Lung microvascular endothelial cell (primary cell): Measurements from ENCODE around the gene RASGRP3. TPM values are rescaled to one million over a fixed set of nuclear protein-coding genes. Genes with fewer than 3 reads are reported as not detected.

Experiments
- DNase-seq, 2 donors: peaks; one replicate each; pipeline versions ENCODE4 v3.0.0 to v3.0.0-alpha.2; 2010; ENCODE audit warnings: low read depth in 2 of 2
- total RNA-seq: library from RNA; depleted of rRNA; stranded (reverse); fragments of >200 nt; gene quantifications from 2 replicates; pipeline ENCODE4 v1.2.1, GENCODE V29; 2014

RASGRP3 gene
- total RNA-seq, 1 donor from 2014 or later = 180 TPM

DNA sequence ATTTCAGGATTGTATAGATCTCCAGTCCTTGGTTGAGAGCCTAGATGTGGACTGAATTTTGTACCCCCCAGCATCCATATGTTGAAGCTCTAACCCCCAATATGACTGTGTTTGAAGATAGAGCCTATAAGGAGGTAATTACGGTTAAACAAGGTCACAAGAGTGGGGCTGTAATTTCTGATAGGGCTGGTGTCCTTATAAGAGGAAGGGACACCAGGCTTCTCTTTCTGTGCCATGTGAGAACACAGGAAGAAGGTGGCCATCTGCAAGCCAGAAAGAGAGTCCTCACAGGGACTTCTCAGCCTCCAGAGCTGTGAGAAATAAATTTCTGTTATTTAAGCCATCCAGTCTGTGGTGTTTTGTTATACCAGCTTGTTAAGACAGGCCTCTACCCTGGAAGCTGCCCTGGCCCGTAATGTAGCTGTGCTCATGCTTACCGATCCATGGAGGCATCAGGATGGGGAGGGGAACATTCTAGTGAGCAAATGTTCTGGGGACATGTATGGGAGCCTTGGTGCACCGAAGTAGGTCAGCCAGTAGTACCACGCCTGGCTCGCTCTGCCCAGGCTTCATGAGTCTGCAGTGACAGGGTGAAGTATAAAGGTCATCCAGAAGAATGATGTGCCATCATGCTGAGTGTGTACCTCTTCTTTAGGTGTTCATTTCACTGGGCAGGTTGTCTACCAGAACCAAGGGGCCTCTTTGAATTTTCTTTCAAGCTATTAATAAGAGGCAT is 16.1 kb downstream of the RASGRP3 start:
- DNase-seq = no peak

DNA sequence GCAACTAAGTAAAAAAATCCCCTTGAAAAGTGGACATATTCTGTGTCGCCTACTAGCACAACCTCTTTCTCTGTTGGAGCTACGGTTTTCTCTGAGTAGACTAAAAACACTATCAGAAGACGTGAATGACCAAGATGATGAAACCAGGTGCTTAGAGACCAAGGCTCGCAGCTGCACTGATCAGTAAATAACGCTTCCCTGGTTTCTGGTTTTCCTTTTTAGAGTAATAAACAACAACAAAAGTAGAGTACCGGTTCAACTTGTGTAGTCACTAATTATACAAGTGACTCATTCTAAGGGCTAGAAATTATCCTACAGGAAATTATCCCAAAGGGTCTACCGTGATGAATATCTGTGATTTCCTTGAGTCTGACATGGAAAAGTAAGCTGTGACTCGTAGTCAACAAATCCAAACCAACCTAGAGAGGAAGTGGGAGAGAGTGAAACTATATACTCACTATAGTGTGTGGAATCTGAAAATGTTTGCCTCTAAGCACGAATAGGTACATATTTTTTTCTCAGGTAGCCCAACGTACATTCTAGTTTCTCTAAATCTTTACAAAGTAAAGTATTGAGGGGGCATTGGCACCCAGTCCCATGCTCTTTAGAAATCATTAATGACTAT is 17.8 kb downstream of the RASGRP3 start:
- peak in 1 of 2 donors; percentile 64 for DNase-seq

GRCh38 chr2:33494877-33495641 is 18.6 kb downstream of the RASGRP3 start:
- no peak for DNase-seq

- DNase-seq = no peak
Measured at GRCh38 chr2:33495683-33496082, 19.2 kb downstream of the RASGRP3 start.

- peak in 1 of 2 donors; percentile 8 for DNase-seq
Measured at GRCh38 chr2:33496150-33496549, 19.7 kb downstream of the RASGRP3 start.

DNA sequence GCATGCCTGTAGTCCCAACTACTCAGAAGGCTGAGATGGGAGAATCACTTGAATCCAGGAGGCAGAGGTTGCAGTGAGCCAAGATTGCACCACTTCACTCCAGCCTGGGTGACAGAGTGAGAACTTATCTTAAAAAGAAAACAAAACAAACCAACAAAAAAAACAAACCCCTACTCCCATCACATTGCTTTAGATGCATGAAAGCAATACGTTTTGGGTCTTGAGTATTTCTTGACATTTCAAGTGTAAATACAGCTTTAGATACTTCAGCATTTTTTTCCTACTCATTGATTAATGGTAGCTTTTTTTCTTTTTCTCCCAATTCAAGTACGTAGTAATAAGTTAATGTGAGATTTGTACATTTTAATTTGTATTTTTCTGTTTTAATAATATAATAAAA is 20.3 kb downstream of the RASGRP3 start:
- DNase-seq = no peak

DNA sequence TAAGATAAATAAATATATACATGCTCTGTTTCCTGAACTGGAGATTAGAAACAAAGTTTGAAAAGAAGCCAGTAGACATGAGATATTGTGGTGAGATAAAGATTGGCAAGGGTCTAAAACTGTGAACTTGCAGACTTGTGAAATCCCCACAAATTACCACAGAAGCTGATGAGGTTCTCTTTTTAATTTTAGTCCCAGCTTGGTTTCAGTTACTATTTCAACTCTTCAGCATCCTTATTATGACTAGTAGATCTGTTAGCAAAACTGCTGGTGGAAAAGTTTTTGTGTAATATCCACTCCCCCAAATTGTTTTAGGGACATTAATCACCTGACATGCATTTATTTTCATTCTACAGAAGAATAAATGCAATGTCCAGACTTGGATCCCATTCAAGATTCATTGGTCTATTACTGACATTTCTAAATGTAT is 20.8 kb downstream of the RASGRP3 start:
- peak; percentile 21 to 85 for DNase-seq

DNA sequence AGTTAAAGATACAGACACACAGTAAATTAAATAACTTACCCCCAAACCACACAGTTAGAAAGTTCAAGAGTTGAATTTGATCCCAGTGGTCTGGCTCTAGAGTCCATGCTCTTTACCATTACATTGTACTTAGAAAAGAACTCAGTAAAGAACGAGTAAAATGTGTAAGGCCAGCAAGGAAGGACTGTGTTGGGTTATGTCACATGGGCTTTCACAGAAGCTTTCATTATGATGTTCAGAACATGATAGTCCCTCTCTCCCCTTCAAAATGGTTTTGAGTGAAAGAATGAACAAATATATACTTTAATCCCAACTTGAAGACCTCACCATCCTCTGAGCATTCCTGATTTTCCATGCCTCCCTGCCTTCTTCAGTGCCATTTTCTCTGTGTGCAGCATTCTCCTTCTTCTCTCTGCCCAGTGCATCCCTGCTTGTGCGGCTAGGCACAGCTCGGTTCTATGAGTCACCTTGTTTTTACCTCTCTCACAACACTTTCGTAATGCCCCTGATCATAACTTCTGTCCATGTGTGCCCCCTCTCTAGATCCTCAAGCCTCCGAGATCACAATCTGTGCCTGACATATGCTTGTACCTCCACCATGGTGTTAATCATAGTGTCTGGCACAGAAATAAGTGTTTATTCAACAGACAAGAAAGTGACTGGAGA is 22.0 kb downstream of the RASGRP3 start:
- peak in 1 of 2 donors; percentile 8 for DNase-seq

- no peak for DNase-seq
Measured at GRCh38 chr2:33500177-33500576, 23.7 kb downstream of the RASGRP3 start.

DNA sequence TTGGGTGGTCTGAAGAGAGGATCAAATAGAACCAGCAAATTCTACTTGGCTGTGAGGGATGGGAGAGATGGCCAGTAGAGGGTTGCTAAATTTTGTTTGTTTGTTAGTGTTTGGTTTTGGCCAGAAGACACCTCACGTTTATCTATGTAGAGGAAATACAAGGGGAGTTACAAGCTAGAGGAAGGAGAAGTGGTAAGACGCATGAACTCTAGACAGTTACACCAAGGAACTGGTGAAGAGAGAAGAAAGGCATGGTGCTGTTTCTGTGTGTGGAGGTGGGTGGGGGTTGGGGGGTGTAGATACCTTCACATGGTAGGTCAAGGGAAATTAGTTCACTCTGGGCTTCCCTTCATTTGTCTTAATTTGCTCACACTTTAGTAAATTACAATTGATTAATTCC is 25.6 kb downstream of the RASGRP3 start:
- DNase-seq = no peak

- no peak for DNase-seq
Measured at GRCh38 chr2:33503002-33503401, 26.6 kb downstream of the RASGRP3 start.

DNA sequence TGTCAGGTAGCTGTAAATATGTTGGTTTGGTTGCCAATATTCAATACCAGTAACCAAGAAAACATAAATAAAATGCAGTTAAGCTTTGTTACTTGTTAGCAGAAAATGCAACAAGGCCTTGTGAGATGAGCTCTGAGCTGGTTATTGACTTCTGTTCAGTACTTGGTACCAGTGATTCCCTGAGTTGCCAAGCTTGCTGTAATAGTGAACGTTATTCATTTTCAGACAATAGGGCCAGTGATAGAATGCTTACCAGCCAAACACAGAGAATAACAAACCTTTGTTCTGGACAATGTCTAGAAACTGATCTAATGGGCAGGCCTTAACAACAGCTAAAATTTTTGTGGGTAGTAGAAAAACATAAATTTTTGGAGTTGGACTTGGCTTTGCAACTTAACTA is 29.5 kb downstream of the RASGRP3 start:
- no peak for DNase-seq

DNA sequence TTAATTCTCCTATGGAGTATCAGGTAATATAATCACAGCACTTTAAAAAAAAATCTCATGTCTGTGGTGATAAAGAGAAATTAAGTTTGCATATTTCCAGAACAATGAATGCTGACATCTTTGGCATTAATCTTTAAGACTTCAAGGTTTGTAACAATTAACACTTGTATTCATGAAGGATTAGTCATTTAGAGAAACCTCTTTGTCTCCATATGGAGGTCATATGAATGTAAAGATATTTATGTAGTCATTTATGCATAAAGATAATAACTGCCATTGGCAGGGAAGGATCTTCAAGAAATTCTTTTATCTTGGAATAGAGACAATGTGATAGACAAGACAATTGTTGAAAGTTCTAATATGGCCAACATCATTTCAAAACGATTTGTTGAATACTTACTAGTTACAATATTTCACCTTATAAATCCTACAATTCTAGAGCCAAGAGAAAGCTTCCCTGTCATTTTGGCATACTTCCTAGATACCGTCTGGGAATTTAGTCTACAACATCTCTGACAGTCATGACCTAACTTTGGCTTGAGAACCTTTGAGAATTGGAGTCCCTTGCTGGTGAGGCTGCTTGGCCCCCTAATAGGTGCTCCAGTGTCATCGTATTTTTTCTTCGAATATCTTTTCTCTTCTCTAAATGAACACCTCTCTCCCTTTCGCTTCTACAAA is 33.6 kb downstream of the RASGRP3 start:
- DNase-seq = no peak

GRCh38 chr2:33510586-33510968 is 34.1 kb downstream of the RASGRP3 start:
- DNase-seq = no peak

- DNase-seq = no peak
Measured at GRCh38 chr2:33511141-33511540, 34.7 kb downstream of the RASGRP3 start.

DNA sequence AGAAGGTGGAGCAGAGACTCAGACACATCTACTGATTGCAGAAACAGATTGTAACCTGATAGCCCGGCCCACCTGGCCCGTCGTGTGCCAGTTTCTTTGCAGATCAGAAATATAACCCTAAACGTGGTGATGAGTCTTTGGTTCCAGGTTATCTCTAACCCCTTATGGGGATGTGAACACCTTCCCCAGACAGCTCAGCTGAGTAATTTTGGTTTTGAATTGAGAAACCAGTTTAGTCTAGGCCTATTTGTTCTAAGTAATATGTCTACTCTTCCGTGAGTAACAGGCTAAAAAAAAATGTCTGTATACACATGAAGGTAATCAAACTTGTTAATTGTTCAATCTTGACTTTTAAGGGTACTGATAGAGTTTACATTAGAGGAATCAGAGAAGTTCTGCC is 35.7 kb downstream of the RASGRP3 start:
- no peak for DNase-seq

DNA sequence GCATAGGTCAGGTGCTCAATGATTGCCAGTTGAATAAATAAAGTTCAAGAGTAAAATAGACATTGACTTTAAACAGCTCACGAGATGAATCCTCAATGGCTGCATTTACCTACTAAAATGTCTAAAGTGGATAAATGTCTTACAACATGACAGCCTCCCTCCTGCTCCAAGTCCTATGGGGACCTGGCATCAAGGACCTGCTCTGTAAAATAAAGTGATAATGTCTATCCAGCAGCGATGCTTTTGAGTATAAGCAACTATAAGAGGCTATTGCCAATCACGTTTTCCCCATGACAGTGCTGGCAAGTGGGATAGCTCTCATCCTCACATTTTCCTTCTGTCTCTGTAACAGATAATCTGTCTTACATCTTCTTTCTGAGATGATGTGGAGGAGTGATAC is 37.0 kb downstream of the RASGRP3 start:
- DNase-seq = no peak

DNA sequence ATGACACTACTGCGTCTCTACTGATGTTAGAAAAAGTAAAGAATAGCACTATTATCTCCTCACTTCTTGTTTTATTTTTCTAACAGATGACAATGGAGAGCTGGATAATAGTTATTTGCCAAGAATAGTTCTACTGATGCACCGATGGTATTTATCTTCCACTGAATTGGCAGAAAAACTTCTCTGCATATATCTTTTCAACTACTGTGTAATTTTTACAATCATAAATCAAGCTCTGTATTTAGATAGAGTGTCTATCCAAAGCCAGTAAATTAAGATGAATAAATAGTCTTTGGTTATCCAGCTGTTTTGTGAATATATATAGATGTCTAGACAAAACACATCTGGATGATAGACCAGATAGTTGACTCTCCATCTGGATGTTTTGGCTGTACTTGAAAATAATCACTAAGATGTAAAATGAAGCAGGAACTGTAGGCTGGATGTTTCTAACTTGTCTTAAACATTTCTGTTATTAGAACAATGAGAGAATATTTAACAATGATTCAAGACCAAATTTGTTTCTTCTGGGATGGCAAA is 40.1 kb downstream of the RASGRP3 start:
- DNase-seq = no peak

GRCh38 chr2:33518200-33518599 is 41.8 kb downstream of the RASGRP3 start:
- no peak for DNase-seq

DNA sequence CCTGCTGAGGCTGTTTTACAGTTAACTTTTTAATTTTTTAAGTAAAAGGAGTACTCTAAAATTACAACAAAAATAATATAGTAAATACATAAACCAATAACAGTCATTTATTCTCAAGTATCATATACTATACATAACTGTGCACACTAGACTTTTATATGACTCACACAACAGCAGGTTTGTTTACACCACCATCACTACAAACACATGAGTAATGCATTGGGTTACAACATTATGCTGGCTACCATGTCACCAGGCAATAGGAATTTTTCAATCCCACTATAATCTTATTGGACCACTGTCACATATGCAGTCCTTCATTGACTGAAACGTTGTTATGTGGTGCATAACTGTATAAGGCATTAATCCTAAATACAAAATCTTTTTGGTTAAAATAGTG is 42.5 kb downstream of the RASGRP3 start:
- no peak for DNase-seq

DNA sequence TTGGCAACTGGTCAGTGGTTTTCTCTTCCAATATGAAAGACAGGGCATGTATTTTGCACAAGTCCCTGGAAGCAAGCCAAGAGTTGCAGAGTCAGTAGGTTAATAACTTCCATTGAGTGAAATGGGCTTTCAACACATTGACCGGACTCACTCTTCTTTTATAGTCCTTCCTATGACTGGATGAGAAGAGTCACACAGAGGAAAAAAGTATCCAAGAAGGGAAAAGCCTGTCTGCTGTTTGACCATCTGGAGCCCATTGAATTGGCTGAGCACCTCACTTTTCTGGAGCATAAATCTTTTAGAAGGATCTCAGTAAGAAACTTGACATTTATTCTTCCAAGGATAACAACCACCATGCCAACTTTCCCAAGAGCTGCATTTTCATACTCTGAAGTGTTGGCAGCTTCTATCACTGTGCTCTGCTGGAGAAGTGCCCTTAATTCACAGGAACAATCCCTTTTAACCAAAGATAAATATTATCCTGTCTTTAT is 45.4 kb downstream of the RASGRP3 start:
- DNase-seq = peak; percentile 78 to 97
